SJSA1 (cell line): ENCODE results near the gene NOL8. TPM values are rescaled to one million over a fixed set of nuclear protein-coding genes. Genes with fewer than 3 reads are reported as not detected.

Experiments
- DNase-seq, 2 experiments: peaks; one replicate each; pipeline ENCODE4 v3.0.0-alpha.2; 2015 to 2020; ENCODE audit warnings: low spot score in 2 of 2, low read depth in 1 of 2
- H3K27ac ChIP-seq: fragments of 250-450 bp; sonication (Bioruptor Pico); 2 replicates; pipeline ENCODE4 v1.5.1; 2020; ENCODE audit warnings: mild to moderate bottlenecking, moderate library complexity
- H3K27me3 ChIP-seq: fragments of 250-450 bp; sonication (Bioruptor Pico); replicated peaks from 2 replicates; pipeline ENCODE4 v1.5.1; 2020; ENCODE audit warnings: mild to moderate bottlenecking, moderate library complexity
- H3K36me3 ChIP-seq: fragments of 250-450 bp; sonication (Bioruptor Pico); 2 replicates; pipeline ENCODE4 v1.5.1; 2020; ENCODE audit warnings: mild to moderate bottlenecking
- H3K4me1 ChIP-seq: fragments of 250-450 bp; sonication (Bioruptor Pico); replicated peaks from 2 replicates; pipeline ENCODE4 v1.6.1; 2021; ENCODE audit warnings: mild to moderate bottlenecking
- H3K4me3 ChIP-seq: fragments of 250-450 bp; sonication (Bioruptor Pico); 2 replicates; pipeline ENCODE4 v1.5.1; 2020; ENCODE audit warnings: mild to moderate bottlenecking
- H3K9me3 ChIP-seq: fragments of 250-450 bp; sonication (Bioruptor Pico); replicated peaks from 2 replicates; pipeline ENCODE4 v1.5.1; 2020; ENCODE audit warnings: mild to moderate bottlenecking
- total RNA-seq: library from RNA; depleted of rRNA; stranded (reverse); fragments of >200 nt; shearing (Covaris generic); gene quantifications from 2 replicates; pipeline ENCODE4 v1.2.3, GENCODE V29; 2014; rRNA removed

NOL8 gene
- total RNA-seq, 1 experiment from 2014 or later: 16.3 TPM

DNA sequence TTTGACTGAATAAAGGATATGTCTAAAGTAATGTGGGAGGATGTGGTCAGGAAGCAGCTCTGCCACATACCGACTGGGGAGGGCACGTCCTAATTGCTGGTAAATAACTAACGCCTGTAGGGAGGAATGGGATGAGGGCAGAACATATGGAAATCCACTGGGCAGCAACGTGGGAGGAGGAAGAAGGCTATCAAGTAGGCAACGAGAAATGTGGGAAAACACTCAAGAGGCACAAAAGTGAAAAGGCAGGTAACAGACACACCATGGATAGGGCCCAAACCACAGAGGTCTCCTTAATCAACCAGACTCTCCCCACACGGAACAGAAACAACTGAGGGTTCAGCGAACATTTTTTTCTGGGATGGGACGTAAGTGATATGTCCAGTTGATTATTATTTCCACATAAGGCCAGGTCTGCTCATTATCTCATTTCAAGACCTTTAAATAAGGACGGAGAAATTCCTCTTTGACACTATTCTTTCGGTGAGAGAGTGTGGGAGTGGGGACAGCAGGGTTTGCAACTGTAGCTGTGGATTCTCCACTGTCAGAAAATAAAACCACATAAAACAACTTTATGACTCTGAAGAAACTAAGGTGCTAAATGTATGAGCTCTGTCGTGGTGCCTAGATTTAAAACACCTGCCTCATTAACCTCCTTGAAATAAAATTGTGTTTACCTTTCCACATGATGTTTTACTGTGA, 48.7 kb downstream of the NOL8 start:
- no peak for DNase-seq

DNA sequence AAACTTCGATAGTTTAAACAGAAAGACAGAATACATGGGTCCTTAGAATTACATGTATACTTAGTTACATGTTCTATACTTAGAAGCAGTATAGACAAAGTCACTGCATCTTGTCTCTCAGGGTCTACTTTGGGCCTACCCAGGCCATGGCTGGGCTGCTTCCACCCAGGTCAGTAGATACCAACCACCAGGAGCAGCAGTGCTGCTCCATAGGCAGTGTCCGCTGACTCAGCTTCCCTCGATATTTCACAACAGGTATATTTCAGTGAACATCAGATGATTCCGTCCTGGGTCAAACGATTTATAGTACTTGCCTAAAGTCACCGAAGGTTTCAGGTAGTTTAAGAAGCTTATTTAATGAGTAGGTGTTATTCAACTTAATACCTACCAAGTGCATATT, 49.6 kb downstream of the NOL8 start:
- Histone ChIP-seq H3K36me3 (peaks cover 97% of the 10 kb centered on the region), H3K27ac (no peak overlapping the region), H3K4me3 (no peak overlapping the region), H3K27me3 (no peaks in the 10 kb centered on the region), H3K9me3 (no peaks in the 10 kb centered on the region), H3K4me1 (no peaks in the 10 kb centered on the region; the same call in 1 of the 2 replicates)
- DNase-seq: no peak

More for the DNA sequence above, 48.7 kb downstream of the NOL8 start:
- H3K36me3 ChIP-seq: peaks cover 96% of the 10 kb centered on the region
- no peak overlapping the region for H3K27ac ChIP-seq
- no peaks in the 10 kb centered on the region; the same call in 1 of the 2 replicates for H3K4me1 ChIP-seq
- H3K4me3 ChIP-seq: no peak overlapping the region
- H3K9me3 ChIP-seq: no peaks in the 10 kb centered on the region
- H3K27me3 ChIP-seq: no peaks in the 10 kb centered on the region

DNA sequence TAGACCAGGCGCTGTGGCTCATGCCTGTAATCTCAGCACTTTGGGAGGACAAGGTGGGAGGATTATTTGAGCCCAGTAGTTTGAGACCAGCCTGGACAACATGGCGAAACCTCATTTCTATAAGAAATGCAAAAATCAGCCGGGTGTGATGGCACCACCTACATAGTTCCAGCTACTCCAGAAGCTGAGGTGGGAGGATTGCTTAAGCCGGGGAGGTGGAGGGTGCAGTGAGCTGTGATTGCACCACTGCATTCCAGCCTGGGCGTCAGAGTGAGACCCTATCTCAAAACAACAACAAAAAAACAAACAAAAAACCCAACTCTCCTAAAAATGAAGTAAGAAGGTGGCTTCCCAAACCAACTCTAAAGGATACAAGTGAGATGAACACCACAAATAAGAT, 54.6 kb downstream of the NOL8 start:
- peaks cover 97% of the 10 kb centered on the region for H3K36me3 ChIP-seq

DNA sequence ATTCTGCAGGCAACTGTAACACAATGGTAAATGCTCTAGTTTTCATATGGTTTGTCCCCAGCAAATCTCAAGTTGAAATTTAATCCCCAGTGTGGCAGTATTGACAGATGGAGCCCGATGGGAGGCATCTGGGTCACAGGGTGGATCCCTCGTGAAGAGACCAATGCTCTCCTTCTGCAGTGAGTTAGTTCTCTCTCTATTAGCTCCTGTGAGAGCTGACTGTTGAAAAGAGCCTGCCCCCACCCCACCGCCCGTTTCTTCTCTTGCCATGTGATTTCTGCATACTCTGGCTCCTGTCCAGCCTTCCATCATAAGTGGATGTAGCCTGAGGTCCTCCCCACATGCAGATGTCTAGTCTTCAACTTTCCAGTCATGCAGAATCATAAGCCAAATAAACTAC, 58.7 kb downstream of the NOL8 start:
- Histone ChIP-seq H3K9me3 (no peaks in the 10 kb centered on the region), H3K4me1 (peaks cover 51% of the 10 kb centered on the region), H3K27ac (peak overlapping the region; percentile 90), H3K27me3 (no peaks in the 10 kb centered on the region), H3K4me3 (no peak overlapping the region), H3K36me3 (peaks cover 96% of the 10 kb centered on the region)
- peak; percentile 21 to 48 for DNase-seq

More for the DNA sequence above, 54.6 kb downstream of the NOL8 start:
- Histone ChIP-seq H3K4me3 (no peak overlapping the region), H3K4me1 (peaks cover 17% of the 10 kb centered on the region), H3K27ac (no peak overlapping the region), H3K9me3 (no peaks in the 10 kb centered on the region), H3K27me3 (no peaks in the 10 kb centered on the region)
- no peak for DNase-seq

DNA sequence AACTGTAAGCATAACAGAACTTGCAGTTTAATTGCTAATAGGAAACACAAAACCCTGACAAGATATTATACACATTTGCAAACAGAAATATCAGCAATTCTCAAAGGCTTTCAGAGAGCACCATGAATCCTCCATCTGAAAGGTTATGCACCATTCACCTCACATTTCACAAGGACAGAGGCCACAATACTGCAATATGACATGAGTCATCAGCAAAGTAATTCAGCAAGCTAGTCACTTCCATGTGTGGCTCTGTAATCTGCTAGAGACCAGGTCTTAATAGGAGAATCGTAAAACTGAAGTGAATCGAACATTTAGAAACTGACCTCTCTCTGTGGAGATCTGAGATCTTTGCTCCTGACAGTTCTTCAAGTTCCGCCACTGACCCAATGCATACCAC, 60.0 kb downstream of the NOL8 start:
- DNase-seq: peak in 1 of 2 experiments; percentile 62

DNA sequence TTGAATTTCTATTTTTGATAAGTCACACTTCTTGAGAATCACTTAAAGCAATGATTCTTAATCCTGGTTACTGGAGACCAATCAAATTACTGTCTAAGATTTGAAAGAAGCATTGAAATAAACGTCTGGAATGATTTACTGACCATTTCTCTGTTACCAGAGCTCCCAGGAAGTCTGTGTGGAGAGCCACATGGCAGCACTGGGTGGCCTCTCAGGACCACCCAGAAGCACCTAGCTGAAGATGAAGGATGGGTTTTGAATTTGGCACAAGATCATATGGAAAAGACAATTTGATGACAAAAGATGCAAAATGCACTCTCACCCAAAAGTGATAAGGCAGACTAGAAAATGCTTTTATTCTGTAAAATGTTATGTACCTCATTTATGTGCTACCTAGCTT, 62.0 kb downstream of the NOL8 start:
- Histone ChIP-seq H3K36me3 (peaks cover 96% of the 10 kb centered on the region), H3K27me3 (no peaks in the 10 kb centered on the region), H3K9me3 (no peaks in the 10 kb centered on the region), H3K4me1 (peaks cover 51% of the 10 kb centered on the region), H3K4me3 (no peak overlapping the region), H3K27ac (peak overlapping the region; percentile 90)
- DNase-seq: peak; percentile 85 to 88

More for the DNA sequence above, 60.0 kb downstream of the NOL8 start:
- Histone ChIP-seq H3K27ac (peak overlapping the region; percentile 90), H3K27me3 (no peaks in the 10 kb centered on the region), H3K4me1 (peaks cover 51% of the 10 kb centered on the region), H3K9me3 (no peaks in the 10 kb centered on the region), H3K36me3 (peaks cover 96% of the 10 kb centered on the region), H3K4me3 (no peak overlapping the region)

DNA sequence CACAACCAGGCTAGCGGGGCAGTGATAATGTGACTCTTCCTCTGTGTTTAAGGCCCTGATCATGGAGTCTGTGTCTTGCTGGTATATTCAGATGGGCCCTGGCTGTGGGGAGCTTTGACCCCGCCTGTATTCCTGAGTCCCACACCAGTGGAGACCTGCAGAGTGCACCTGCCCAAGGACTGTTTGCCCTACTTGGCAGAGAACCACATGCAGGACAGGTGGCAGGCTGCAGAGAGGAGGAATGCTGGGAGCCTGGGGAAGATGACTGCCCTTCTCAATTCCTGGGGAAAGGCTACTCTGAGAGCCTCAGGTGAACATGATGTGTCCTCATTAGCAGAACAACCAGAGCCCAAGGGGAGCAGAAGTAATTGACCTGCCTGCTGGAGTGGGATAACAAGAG, 67.8 kb downstream of the NOL8 start:
- peaks cover 98% of the 10 kb centered on the region for H3K36me3 ChIP-seq
- H3K4me1 ChIP-seq: peaks cover 4% of the 10 kb centered on the region
- no peaks in the 10 kb centered on the region for H3K9me3 ChIP-seq
- no peak for DNase-seq
- no peak overlapping the region for H3K4me3 ChIP-seq
- no peak overlapping the region for H3K27ac ChIP-seq
- H3K27me3 ChIP-seq: no peaks in the 10 kb centered on the region

DNA sequence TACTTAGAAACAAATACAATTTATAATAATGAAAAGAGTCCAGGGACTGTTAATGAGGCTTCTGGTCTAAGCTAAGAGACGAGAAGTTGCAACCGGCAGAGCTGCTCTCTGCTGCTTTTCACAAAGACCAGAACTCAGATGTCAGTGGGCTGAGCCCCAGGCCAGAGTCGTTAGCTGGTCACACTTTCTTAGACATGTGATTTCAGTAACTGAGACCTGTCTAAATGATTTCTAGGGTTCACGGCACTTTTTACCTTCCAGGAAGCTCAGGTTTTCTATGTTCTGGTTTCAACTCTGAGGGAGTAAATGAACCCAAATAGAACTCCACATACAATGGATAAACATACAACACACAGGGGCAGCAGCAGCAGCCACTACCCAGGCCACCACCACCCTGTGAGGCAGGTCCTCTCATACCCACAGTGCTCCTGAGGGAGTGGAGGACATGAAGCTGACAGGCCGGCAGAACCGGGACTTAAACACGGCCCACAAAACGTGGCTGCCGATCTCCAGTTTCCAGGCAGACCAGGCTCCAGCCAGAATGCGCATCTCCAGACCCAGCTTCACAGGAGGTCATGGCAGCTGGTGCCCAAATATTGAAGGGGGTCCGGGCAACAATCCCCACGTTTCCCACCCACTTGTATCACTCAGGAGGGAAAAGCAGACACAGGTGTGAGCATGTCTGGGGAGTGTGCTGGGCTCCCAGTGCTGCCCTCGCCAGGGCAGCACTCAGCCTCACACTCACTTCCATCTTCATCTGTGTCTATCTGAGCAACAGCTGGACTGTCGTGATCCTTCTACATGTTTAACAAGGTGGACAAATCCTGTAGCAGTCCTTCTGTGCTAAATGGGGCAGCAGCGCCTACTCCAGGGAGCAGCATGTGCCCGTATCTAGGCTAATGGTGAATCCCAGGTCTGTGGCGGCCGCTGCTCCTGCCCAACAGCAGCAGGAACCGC, 70.5 kb downstream of the NOL8 start:
- no peak for DNase-seq
- Histone ChIP-seq H3K4me1 (no peaks in the 10 kb centered on the region), H3K27me3 (no peaks in the 10 kb centered on the region), H3K36me3 (peaks cover 98% of the 10 kb centered on the region), H3K4me3 (no peak overlapping the region), H3K27ac (no peak overlapping the region), H3K9me3 (no peaks in the 10 kb centered on the region)

DNA sequence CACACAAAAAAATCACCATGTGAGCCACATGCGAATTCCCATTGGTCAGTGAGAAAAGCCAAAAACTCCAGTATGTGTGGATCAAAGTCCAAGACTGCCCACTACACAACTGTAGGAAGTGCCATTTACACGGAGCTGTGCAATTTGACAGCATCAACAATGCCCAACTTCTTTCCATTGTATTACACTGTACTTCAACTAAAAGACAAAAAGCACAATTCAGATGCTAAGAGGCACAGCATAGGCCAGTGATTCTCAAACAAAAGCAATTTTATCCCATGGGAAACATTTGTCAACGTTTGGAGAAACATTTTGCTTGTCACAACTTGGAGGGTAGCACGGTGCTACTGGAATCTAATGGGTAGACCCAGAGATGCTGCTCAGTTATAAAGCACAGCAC, 71.5 kb downstream of the NOL8 start:
- Histone ChIP-seq H3K36me3 (peaks cover 98% of the 10 kb centered on the region), H3K4me1 (no peaks in the 10 kb centered on the region), H3K27ac (no peak overlapping the region)

DNA sequence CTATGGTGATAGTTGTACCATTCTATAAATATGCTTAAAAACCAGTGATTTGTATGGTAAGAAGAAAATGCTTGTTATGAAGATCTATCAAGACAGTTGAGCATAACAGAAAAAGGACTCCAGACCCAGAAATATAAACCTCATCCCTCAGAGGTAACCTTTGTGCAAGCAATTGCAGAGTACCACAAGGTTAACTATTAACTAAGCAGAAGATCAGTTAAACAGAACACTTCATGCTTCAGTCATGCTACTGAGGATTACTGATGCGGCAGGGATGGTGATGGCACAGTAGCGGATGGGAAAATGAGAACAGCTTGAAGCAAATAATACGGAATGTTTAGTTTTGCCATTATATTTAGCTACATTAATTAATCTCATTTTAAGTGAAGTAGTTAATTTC, 77.2 kb downstream of the NOL8 start:
- no peaks in the 10 kb centered on the region for H3K27me3 ChIP-seq
- no peak for DNase-seq
- H3K27ac ChIP-seq: 0 out of 2 replicates have a peak overlapping the region, but pooled peaks have one; percentile 7
- H3K9me3 ChIP-seq: no peaks in the 10 kb centered on the region
- H3K4me1 ChIP-seq: peaks cover 40% of the 10 kb centered on the region
- H3K4me3 ChIP-seq: no peak overlapping the region
- H3K36me3 ChIP-seq: peaks cover 85% of the 10 kb centered on the region

More for the DNA sequence above, 71.5 kb downstream of the NOL8 start:
- Histone ChIP-seq H3K27me3 (no peaks in the 10 kb centered on the region), H3K4me3 (no peak overlapping the region), H3K9me3 (no peaks in the 10 kb centered on the region)
- DNase-seq: no peak

Other genes with a start within 250 kb of the NOL8 start
- 115 and 118 TPM in 2 replicates for gene SPTLC1, start 209.9 kb downstream of the NOL8 start, total RNA-seq
- 172 and 186 TPM in 2 replicates for gene IARS1, start 31.7 kb downstream of the NOL8 start, total RNA-seq
- gene CENPP, start 603 bp upstream of the NOL8 start, total RNA-seq: 9.6 and 11.0 TPM in 2 replicates
- gene OGN, start 79.2 kb upstream of the NOL8 start, total RNA-seq: not detected in 2 replicates
- 0.37 and 0.81 TPM in 2 replicates for gene OMD, start 99.1 kb upstream of the NOL8 start, total RNA-seq
- gene ASPN, start 157.2 kb upstream of the NOL8 start, total RNA-seq: not detected in 2 replicates
- 2.2 and 4.9 TPM in 2 replicates for gene ECM2, start 210.6 kb upstream of the NOL8 start, total RNA-seq